Activated T-cell treated with anti-CD3 and anti-CD28 coated beads, Interleukin-2, amount 50 U/mL, for 72 hours (primary cell): ENCODE measurements around the gene IBA57. TPM values are rescaled to one million over a fixed set of nuclear protein-coding genes. Genes with fewer than 3 reads are reported as not detected.

Experiments used
- ATAC-seq, 2 donors: fragments of 150-1000 bp; cut with Tn5 transposase; replicated peaks in 1 of 2; 2 replicates each; pipeline ENCODE4 v1.10.0; 2021; ENCODE audit warnings: moderate library complexity in 2 of 2, mild to moderate bottlenecking in 1 of 2
- DNase-seq, 2 donors: peaks; one replicate each; pipeline ENCODE4 v3.0.0; 2021 to 2022; ENCODE audit warnings: mixed read lengths in 1 of 2
- H3K27ac Mint-ChIP-seq: one replicate; pipeline ENCODE4 v1.8.0; 2022; ENCODE audit warnings: mild to moderate bottlenecking, moderate library complexity, mixed read lengths
- H3K27me3 Mint-ChIP-seq: one replicate; pipeline ENCODE4 v1.8.0; 2022; ENCODE audit warnings: low read depth, mixed read lengths
- H3K36me3 Mint-ChIP-seq, 2 donors: one replicate each; pipeline ENCODE4 v1.8.0; 2022; ENCODE audit warnings: mixed read lengths in 2 of 2, mild to moderate bottlenecking in 1 of 2; ENCODE audit not compliant: insufficient read depth in 2 of 2
- H3K4me1 Mint-ChIP-seq: one replicate; pipeline ENCODE4 v1.8.0; 2022; ENCODE audit warnings: low read depth, mixed read lengths
- H3K4me3 Mint-ChIP-seq, 2 donors: one replicate each; pipeline ENCODE4 v1.8.0; 2022; ENCODE audit warnings: mild to moderate bottlenecking in 2 of 2, mixed read lengths in 2 of 2, moderate library complexity in 2 of 2
- H3K9me3 Mint-ChIP-seq, 2 donors: one replicate each; pipeline ENCODE4 v1.8.0; 2022; ENCODE audit warnings: mixed read lengths in 2 of 2
- total RNA-seq, 2 donors: library from RNA; stranded (reverse); gene quantifications; one replicate each; pipeline ENCODE4 v1.2.3, GENCODE V29; 2022

IBA57 gene
- total RNA-seq, 2 donors from 2014 or later: 9.1 TPM

DNA sequence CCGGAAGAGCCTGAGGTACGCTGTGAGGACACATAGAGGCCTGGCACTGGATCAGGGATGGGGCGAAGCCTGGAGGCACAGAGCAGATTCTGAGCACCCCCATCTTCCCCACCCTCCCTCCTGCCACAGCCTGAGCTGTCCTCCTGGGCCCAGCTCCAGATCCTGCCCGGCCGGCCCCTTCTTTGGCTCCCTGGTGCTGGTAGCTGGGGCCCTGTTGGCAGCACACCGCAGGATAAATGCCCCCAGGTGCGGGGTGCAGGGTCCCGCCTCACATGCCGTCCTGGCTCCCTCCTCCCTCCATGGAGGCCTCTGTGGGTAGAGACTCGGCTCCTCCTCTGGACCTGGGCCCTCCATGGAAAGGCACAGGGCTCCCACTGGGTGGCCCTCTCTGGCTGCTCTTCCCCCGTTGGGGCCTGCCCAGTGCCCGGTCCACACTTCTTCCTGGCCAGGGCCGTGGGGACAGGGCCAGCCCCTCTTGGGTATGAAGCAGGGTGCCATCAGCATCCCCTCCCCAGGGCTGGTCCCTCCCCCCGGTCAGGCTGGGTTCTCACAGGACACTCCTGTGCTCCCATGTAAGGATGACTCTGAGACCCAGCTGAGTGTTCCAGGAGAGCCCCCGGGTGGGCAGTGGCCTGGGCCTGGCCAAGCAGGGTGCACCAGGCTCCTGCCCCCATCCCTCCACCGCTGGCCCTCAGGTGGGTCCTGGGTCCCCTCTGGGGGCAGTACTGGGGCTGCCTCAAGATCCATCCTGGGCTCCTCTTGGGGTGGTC is 41.2 kb downstream of the IBA57 start:
- ATAC-seq: peak; percentile 21 to 22
- no peaks in the 10 kb centered on the region for H3K4me1 Mint-ChIP-seq
- H3K27ac Mint-ChIP-seq: no peak overlapping the region

GRCh38 chr1:228207381-228207810 is 41.8 kb downstream of the IBA57 start:
- no peaks in the 10 kb centered on the region for H3K4me1 Mint-ChIP-seq
- H3K9me3 Mint-ChIP-seq: no peaks in the 10 kb centered on the region
- peaks cover 14% of the 10 kb centered on the region for H3K27me3 Mint-ChIP-seq
- ATAC-seq (peak in 1 of 2 donors; percentile 13), DNase-seq (no peak)
- no peaks in the 10 kb centered on the region for H3K36me3 Mint-ChIP-seq
- no peak overlapping the region for H3K4me3 Mint-ChIP-seq
- no peak overlapping the region for H3K27ac Mint-ChIP-seq

More for the DNA sequence above, 41.2 kb downstream of the IBA57 start:
- peaks cover 14% of the 10 kb centered on the region for H3K27me3 Mint-ChIP-seq
- no peak for DNase-seq
- H3K4me3 Mint-ChIP-seq: no peak overlapping the region
- no peaks in the 10 kb centered on the region for H3K9me3 Mint-ChIP-seq
- no peaks in the 10 kb centered on the region for H3K36me3 Mint-ChIP-seq

DNA sequence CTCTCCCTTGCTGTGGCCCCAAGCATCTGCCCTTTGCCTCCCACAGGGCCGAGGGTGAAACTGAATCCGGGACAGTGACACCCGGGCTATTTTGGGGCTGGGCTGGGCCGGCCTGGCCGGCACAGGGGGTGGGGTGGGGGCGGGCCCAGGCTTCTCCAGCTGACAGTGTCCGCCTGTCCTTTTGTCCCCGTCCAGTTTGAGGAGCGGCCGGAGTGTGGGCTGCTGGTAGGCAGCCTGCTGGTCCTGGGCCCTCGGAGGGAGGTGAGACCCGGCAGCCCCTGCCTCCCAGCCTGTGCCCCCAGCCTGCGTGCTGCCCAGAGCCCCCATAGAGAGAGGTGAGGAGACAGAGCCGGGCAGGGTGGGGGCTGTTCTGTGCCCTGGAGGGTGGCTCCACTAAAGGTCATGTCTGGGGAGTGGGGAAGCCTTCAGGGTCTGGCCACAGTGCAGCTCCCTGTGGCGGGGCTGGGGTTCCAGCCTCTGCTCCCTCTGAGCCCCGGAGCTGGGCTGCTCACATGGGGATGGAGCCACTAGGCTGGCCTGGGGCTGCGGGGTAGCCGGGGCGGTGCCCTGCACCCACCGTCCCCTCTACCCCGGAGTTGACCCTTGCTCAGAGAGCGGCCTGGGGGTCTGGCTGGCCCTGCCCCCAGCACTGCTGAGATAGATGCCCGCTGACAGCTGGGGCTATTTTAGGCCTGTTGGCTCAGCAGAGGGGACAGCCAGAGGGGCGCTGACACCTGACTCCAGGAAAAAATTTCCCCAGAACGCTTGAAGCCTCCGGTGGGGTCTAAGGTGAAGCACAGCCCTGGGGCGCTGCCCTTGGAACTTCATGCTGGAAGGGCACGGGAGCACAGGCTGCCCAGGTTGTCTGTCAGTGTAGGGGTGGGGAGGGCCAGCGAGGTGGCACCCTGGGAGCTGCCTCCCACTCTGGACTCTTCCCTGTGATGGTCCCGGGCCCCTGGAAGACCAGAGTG is 42.5 kb downstream of the IBA57 start, which contains the start of gene OBSCN:
TSS of gene OBSCN (plus strand) at position 194 of the 971 bp plus-strand sequence. CDS start 3,740 bp downstream, outside the sequence.
- no peak for ATAC-seq
- Mint-ChIP-seq H3K9me3 (no peaks in the 10 kb centered on the region), H3K36me3 (no peaks in the 10 kb centered on the region), H3K27ac (no peak within 1 kb of the TSS), H3K27me3 (peaks cover 14% of the 10 kb centered on the region), H3K4me3 (no peak within 1 kb of the TSS), H3K4me1 (no peaks in the 10 kb centered on the region)
- no peak for DNase-seq

DNA sequence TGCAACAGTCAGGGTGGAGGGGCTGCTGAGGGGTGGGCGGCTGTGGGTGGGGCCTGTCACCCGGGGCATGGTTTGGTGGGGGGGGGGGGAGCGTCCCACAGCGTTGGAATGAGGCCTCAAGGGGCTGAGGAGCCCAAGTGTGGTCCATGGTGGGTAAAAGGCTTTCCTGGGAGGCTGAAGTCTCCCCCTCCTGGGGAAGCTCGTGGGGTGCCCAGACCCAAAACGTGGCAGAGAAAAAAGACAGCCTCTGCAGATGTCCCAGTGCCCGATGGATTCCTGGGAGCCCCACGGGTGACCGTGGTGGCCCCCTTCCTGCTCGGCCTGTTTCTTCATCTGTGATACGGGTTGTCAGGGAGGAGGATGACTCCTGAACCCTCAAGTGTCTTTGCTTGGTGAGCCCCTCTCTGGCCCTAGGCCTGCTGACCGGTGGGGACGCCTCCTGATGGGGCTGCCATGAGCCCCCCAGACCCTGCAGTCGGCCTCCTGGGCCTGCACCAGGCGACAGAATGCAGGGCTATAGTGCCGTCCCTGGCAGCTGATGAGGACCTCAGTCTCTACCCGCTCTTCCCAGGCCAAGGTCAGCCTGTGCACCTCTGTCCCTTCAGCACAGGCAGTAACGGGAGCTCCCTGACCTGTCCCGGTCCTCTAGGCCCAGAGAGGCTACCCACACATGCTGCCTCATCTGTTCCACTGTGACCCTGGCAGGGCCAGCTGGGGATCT is 43.4 kb downstream of the IBA57 start:
- ATAC-seq (no peak), DNase-seq (no peak)
- H3K4me3 Mint-ChIP-seq: no peak overlapping the region
- no peaks in the 10 kb centered on the region for H3K36me3 Mint-ChIP-seq
- H3K4me1 Mint-ChIP-seq: no peaks in the 10 kb centered on the region
- H3K27ac Mint-ChIP-seq: no peak overlapping the region
- H3K27me3 Mint-ChIP-seq: peaks cover 7% of the 10 kb centered on the region
- H3K9me3 Mint-ChIP-seq: no peaks in the 10 kb centered on the region

- ATAC-seq: no peak
- H3K4me1 Mint-ChIP-seq: no peaks in the 10 kb centered on the region
- H3K27me3 Mint-ChIP-seq: peaks cover 7% of the 10 kb centered on the region
These were observed 44.1 kb downstream of the IBA57 start for GRCh38 chr1:228209657-228210056.

DNA sequence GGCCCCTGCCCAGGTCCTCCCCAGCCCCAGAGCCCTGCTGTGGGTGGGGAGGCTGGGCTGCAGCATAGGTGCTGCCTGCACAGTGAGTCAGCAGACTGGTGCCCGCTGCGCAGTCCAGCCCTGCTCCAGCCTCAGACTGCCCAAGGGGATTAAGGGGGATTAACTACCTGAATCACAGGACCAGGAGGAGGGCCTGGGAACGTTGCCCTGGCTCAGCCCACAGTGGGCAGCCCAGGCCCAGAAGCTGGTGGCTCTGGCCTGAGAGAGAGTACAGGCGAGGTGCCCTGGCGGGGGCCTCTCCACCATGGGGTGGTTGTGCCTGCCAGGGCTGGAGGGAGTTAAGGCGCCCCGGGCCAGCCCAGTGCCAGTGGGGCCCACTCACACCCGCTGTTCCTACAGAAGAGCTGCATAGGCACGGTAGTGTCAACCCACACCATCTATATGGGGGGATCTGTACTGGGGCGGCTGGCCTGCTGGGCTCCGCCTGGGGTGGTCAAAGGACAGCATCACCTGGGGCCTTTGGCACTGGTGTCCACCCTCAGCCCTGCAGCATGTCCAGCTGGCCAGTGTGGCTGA is 44.6 kb downstream of the IBA57 start:
- H3K4me3 Mint-ChIP-seq: no peak overlapping the region
- H3K36me3 Mint-ChIP-seq: no peaks in the 10 kb centered on the region
- no peaks in the 10 kb centered on the region for H3K4me1 Mint-ChIP-seq
- peaks cover 7% of the 10 kb centered on the region for H3K27me3 Mint-ChIP-seq
- no peaks in the 10 kb centered on the region for H3K9me3 Mint-ChIP-seq
- no peak for ATAC-seq
- H3K27ac Mint-ChIP-seq: no peak overlapping the region
- no peak for DNase-seq

More at GRCh38 chr1:228209657-228210056, 44.1 kb downstream of the IBA57 start:
- Mint-ChIP-seq H3K36me3 (no peaks in the 10 kb centered on the region), H3K4me3 (no peak overlapping the region), H3K27ac (no peak overlapping the region), H3K9me3 (no peaks in the 10 kb centered on the region)
- DNase-seq: no peak

- Mint-ChIP-seq H3K4me1 (no peaks in the 10 kb centered on the region), H3K27ac (no peak overlapping the region), H3K27me3 (peaks cover 6% of the 10 kb centered on the region), H3K4me3 (peak overlapping the region in 1 of 2 donors; percentile 10), H3K36me3 (no peaks in the 10 kb centered on the region), H3K9me3 (no peaks in the 10 kb centered on the region)
- DNase-seq: no peak
- ATAC-seq: no peak
These were observed 45.3 kb downstream of the IBA57 start for GRCh38 chr1:228210712-228211530.

DNA sequence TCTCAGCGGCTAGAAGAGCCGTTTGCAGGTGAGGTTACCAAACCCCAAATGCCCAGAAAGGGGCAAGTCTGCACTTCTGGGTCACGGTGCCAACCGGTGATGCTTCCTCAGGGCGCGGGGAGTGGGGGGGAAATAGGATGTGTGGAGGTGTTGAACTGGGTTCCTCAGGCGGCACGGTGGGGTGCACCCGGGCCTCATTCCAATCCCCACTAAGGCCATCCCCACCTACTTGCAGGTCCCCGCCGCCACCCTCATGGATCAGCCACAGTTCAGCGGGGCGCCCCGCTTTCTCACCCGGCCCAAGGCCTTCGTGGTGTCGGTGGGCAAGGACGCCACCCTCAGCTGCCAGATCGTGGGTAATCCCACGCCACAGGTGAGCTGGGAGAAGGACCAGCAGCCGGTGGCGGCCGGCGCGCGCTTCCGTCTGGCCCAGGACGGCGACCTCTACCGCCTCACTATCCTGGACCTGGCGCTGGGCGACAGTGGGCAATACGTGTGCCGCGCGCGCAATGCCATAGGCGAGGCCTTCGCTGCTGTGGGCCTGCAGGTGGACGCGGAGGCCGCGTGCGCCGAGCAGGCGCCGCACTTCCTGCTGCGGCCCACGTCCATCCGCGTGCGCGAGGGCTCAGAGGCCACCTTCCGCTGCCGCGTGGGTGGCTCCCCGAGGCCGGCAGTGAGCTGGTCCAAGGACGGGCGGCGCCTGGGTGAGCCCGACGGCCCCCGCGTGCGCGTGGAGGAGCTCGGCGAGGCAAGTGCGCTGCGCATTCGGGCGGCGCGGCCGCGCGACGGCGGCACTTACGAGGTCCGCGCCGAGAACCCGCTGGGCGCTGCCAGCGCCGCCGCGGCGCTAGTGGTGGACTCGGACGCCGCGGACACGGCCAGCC is 46.2 kb downstream of the IBA57 start:
- H3K36me3 Mint-ChIP-seq: no peaks in the 10 kb centered on the region

DNA sequence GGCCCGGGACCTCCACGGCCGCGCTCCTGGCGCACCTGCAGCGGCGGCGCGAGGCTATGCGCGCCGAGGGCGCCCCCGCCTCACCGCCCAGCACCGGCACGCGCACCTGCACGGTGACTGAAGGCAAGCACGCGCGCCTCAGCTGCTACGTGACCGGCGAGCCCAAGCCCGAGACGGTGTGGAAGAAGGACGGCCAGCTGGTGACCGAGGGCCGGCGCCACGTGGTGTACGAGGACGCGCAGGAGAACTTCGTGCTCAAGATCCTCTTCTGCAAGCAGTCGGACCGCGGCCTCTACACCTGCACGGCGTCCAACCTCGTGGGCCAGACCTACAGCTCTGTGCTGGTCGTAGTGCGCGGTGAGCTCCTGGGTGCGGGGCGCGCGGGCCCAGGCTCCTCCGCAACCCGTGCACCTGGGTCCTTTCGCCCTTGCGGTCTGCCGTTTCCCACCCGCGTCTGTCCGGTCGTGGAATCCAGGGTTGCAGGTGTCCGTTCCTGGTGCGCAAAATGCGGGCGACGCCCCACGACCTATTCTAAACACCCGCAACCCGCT is 46.9 kb downstream of the IBA57 start:
- Mint-ChIP-seq H3K9me3 (no peaks in the 10 kb centered on the region), H3K27ac (no peak overlapping the region), H3K4me1 (no peaks in the 10 kb centered on the region), H3K27me3 (no peaks in the 10 kb centered on the region), H3K4me3 (peak overlapping the region; percentile 39 to 90), H3K36me3 (no peaks in the 10 kb centered on the region)
- DNase-seq (no peak), ATAC-seq (no peak)

More for the DNA sequence above, 46.2 kb downstream of the IBA57 start:
- Mint-ChIP-seq H3K27ac (no peak overlapping the region), H3K4me3 (peak overlapping the region in 1 of 2 donors; percentile 10), H3K9me3 (no peaks in the 10 kb centered on the region), H3K4me1 (no peaks in the 10 kb centered on the region), H3K27me3 (no peaks in the 10 kb centered on the region)
- ATAC-seq (no peak), DNase-seq (no peak)

DNA sequence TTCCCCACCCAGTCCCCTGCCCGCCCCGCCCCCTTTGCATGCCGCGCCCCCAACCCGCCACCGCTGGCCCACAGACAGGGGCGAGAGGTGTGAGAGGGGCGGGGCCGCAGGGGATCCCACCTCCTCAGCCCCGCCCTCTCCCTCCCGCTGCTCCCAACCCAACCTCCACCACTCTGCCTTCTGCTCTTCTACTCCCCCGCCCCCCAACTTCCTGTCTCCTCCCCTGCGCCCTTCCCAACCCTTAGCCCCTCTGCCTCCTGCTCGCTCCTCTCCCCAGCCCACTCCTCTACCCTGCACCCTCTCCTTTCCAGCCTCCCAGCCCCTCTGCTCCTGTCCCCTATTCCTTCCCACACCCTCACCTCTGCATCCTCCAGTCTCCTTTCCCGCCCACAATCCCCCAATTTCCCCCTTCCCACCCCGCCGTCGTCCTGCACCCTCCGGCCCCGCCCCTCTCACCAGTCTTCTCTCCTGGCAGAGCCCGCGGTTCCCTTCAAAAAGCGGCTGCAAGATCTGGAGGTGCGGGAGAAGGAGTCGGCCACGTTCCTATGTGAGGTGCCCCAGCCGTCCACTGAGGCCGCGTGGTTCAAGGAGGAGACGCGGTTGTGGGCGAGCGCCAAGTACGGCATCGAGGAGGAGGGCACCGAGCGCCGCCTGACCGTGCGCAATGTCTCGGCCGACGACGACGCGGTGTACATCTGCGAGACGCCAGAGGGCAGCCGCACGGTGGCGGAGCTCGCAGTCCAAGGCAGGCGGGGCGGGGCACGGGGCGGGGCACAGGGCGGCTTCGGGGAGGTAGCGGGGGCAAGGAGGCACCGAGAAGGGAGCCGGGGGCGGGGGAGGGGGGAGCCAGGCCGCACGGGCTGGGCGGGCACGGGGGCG is 47.6 kb downstream of the IBA57 start:
- H3K27ac Mint-ChIP-seq: no peak overlapping the region

More for the DNA sequence above, 47.6 kb downstream of the IBA57 start:
- no peaks in the 10 kb centered on the region for H3K27me3 Mint-ChIP-seq
- ATAC-seq: peak; percentile 96
- no peaks in the 10 kb centered on the region for H3K4me1 Mint-ChIP-seq
- DNase-seq: peak; percentile 89 to 92
- H3K36me3 Mint-ChIP-seq: no peaks in the 10 kb centered on the region
- peak overlapping the region; percentile 90 to 92 for H3K4me3 Mint-ChIP-seq
- H3K9me3 Mint-ChIP-seq: no peaks in the 10 kb centered on the region
